Measurements from ENCODE around the gene HNRNPH2. TPM values are rescaled to one million over a fixed set of nuclear protein-coding genes. Genes with fewer than 3 reads are reported as not detected.

The HNRNPH2 gene
- total RNA-seq, 1 donor from 2014 or later = 53.2 TPM

GRCh38 chrX:101377547-101377946 lies 30.5 kb upstream of the HNRNPH2 start:
- Mint-ChIP-seq H3K9me3 (ENCODE audit: unreplicated experiment) (no peaks in the 10 kb centered on the region), H3K36me3 (ENCODE audit: low read depth, unreplicated experiment) (no peaks in the 10 kb centered on the region), H3K4me3 (ENCODE audit: unreplicated experiment) (no peak overlapping the region), H3K27ac (ENCODE audit: unreplicated experiment) (no peak overlapping the region), H3K4me1 (ENCODE audit: unreplicated experiment) (peaks cover 6% of the 10 kb centered on the region), H3K27me3 (ENCODE audit: unreplicated experiment) (peaks cover 4% of the 10 kb centered on the region)
- TF ChIP-seq, protein P1, sequence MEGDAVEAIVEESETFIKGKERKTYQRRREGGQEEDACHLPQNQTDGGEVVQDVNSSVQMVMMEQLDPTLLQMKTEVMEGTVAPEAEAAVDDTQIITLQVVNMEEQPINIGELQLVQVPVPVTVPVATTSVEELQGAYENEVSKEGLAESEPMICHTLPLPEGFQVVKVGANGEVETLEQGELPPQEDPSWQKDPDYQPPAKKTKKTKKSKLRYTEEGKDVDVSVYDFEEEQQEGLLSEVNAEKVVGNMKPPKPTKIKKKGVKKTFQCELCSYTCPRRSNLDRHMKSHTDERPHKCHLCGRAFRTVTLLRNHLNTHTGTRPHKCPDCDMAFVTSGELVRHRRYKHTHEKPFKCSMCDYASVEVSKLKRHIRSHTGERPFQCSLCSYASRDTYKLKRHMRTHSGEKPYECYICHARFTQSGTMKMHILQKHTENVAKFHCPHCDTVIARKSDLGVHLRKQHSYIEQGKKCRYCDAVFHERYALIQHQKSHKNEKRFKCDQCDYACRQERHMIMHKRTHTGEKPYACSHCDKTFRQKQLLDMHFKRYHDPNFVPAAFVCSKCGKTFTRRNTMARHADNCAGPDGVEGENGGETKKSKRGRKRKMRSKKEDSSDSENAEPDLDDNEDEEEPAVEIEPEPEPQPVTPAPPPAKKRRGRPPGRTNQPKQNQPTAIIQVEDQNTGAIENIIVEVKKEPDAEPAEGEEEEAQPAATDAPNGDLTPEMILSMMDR (IDR thresholded peaks at IDR 0.05; ENCODE audit: unreplicated experiment) = no peak
- no peak for DNase-seq (ENCODE audit: low spot score)

- Mint-ChIP-seq H3K27me3 (ENCODE audit: unreplicated experiment) (peaks cover 6% of the 10 kb centered on the region), H3K9me3 (ENCODE audit: unreplicated experiment) (no peaks in the 10 kb centered on the region), H3K27ac (ENCODE audit: unreplicated experiment) (no peak overlapping the region), H3K4me3 (ENCODE audit: unreplicated experiment) (no peak overlapping the region), H3K4me1 (ENCODE audit: unreplicated experiment) (peaks cover 19% of the 10 kb centered on the region), H3K36me3 (ENCODE audit: low read depth, unreplicated experiment) (no peaks in the 10 kb centered on the region)
- no peak for DNase-seq (ENCODE audit: low spot score)
- TF ChIP-seq, protein P1 (IDR thresholded peaks at IDR 0.05; ENCODE audit: unreplicated experiment) = no peak
Measured at GRCh38 chrX:101383679-101384205, 24.3 kb upstream of the HNRNPH2 start.

DNA sequence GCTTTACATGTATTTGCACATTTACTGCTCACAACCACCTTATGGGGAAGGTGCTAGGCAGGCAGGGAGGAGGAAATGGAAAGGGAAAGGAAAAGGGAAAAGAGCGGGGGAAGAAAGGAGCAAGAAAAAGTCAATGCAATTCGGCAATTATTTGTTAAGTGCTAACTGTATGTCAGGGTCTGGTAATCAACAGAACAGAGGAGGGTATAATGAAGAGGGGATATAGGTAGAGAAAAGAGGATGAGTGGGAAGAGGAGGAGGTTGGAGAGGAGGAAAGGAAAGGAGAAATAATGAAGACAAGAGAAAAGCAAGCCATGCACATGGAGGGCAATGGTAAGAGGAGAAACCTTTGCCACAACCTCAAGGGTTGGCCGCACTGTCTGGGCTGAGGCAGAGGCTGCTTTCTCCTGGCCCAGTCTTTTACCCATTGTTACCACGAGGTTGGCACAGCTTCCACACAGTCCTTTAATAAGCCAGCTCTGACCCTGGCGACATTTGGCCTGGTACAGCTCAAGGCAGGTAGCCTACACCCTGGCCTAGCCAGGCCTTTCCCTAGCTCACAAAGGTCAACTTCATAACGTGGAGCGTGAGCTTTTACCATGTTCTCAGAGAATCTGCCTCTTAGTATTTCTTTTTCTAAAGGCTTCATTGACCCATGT lies 22.9 kb upstream of the HNRNPH2 start:
- DNase-seq (ENCODE audit: low spot score) = no peak
- no peak overlapping the region for H3K4me3 Mint-ChIP-seq (ENCODE audit: unreplicated experiment)
- no peaks in the 10 kb centered on the region for H3K9me3 Mint-ChIP-seq (ENCODE audit: unreplicated experiment)
- H3K36me3 Mint-ChIP-seq (ENCODE audit: low read depth, unreplicated experiment) = no peaks in the 10 kb centered on the region
- H3K4me1 Mint-ChIP-seq (ENCODE audit: unreplicated experiment) = peaks cover 12% of the 10 kb centered on the region
- H3K27me3 Mint-ChIP-seq (ENCODE audit: unreplicated experiment) = peaks cover 2% of the 10 kb centered on the region
- TF ChIP-seq, protein P1 (IDR thresholded peaks at IDR 0.05; ENCODE audit: unreplicated experiment) = no peak
- H3K27ac Mint-ChIP-seq (ENCODE audit: unreplicated experiment) = no peak overlapping the region

DNA sequence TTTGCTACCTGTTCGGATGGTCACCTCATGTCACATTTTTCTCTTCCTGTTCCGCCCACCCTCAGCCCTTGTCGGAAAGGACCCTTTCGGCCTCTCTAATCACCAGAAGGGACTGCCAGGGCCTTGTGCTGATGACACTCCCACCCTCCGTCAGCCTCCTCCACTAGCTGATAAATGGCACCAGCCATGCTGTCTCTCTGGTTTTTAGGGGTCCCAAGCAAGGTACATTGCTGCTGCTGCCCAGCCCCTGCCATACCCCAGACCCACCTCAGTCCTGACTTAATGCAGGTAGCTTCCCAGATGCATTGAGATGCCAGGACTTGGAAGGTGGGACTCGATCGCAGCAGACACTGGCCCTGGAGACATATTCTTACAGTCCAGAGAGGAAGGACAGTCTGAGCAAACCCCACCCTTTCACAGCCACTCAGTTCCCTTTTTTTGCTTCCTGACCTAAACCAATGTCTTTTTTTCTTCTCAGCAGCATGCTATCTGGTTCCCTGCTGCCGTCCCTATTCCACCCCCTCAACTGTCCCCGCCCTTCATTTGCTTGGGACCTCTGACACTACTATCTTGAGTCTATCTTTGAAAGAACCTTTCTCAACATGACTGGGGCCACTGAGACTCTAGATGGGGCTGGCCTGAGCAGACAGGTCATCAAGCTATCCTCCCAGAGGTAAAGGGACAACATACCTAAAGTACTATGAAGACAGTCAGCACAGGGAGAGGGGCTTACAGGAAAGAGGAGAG lies 22.1 kb upstream of the HNRNPH2 start, which contains the start of gene BTK:
BTK (minus strand) TSS at position 397 of the 747 bp plus-strand sequence. CDS start 10,907 bp downstream, outside the sequence.
- peak within 1 kb of the TSS; percentile 52 for H3K27ac Mint-ChIP-seq (ENCODE audit: unreplicated experiment)
- TF ChIP-seq, protein P1 (IDR thresholded peaks at IDR 0.05; ENCODE audit: unreplicated experiment) = no peak
- H3K9me3 Mint-ChIP-seq (ENCODE audit: unreplicated experiment) = no peaks in the 10 kb centered on the region
- no peak within 1 kb of the TSS for H3K4me3 Mint-ChIP-seq (ENCODE audit: unreplicated experiment)
- peaks cover 12% of the 10 kb centered on the region for H3K4me1 Mint-ChIP-seq (ENCODE audit: unreplicated experiment)
- DNase-seq (ENCODE audit: low spot score) = no peak
- peaks cover 2% of the 10 kb centered on the region for H3K27me3 Mint-ChIP-seq (ENCODE audit: unreplicated experiment)
- no peaks in the 10 kb centered on the region for H3K36me3 Mint-ChIP-seq (ENCODE audit: low read depth, unreplicated experiment)

DNA sequence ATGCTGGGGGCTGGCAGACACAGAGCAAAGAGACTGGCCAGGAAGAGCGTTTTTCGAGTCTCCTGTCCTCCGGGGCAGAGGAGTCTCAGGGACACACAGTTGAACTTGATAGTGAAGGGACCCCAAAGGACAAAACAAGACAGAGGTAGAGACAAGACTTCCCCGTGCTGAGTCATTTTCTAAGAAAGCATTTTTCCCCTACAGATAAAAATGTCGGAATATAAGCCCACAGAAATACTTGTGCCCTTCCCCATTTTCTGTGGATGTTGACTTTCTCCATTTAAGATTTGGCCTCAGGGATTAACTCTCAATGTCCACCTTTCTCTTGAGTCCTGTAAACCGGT lies 21.5 kb upstream of the HNRNPH2 start:
- peaks cover 2% of the 10 kb centered on the region for H3K27me3 Mint-ChIP-seq (ENCODE audit: unreplicated experiment)
- H3K9me3 Mint-ChIP-seq (ENCODE audit: unreplicated experiment) = no peaks in the 10 kb centered on the region
- H3K4me1 Mint-ChIP-seq (ENCODE audit: unreplicated experiment) = peaks cover 12% of the 10 kb centered on the region
- DNase-seq (ENCODE audit: low spot score) = no peak
- H3K27ac Mint-ChIP-seq (ENCODE audit: unreplicated experiment) = no peak overlapping the region
- no peak overlapping the region for H3K4me3 Mint-ChIP-seq (ENCODE audit: unreplicated experiment)
- TF ChIP-seq, protein P1 (IDR thresholded peaks at IDR 0.05; ENCODE audit: unreplicated experiment) = no peak
- no peaks in the 10 kb centered on the region for H3K36me3 Mint-ChIP-seq (ENCODE audit: low read depth, unreplicated experiment)

All from endothelial cell (in vitro differentiated cells).